Renal cortical epithelial cell (primary cell): ENCODE results near the gene C6orf136. TPM values are rescaled to one million over a fixed set of nuclear protein-coding genes. Genes with fewer than 3 reads are reported as not detected.

Source experiments
- DNase-seq: peaks from one replicate; pipeline ENCODE4 v3.0.0-alpha.2; 2011; ENCODE audit warnings: low read depth
- total RNA-seq: library from RNA; depleted of rRNA; stranded (reverse); fragments of >200 nt; gene quantifications from 2 replicates; pipeline ENCODE4 v1.2.3, GENCODE V29; 2014

C6orf136 gene
- total RNA-seq, 1 donor from 2014 or later, result 7.3 TPM

DNA sequence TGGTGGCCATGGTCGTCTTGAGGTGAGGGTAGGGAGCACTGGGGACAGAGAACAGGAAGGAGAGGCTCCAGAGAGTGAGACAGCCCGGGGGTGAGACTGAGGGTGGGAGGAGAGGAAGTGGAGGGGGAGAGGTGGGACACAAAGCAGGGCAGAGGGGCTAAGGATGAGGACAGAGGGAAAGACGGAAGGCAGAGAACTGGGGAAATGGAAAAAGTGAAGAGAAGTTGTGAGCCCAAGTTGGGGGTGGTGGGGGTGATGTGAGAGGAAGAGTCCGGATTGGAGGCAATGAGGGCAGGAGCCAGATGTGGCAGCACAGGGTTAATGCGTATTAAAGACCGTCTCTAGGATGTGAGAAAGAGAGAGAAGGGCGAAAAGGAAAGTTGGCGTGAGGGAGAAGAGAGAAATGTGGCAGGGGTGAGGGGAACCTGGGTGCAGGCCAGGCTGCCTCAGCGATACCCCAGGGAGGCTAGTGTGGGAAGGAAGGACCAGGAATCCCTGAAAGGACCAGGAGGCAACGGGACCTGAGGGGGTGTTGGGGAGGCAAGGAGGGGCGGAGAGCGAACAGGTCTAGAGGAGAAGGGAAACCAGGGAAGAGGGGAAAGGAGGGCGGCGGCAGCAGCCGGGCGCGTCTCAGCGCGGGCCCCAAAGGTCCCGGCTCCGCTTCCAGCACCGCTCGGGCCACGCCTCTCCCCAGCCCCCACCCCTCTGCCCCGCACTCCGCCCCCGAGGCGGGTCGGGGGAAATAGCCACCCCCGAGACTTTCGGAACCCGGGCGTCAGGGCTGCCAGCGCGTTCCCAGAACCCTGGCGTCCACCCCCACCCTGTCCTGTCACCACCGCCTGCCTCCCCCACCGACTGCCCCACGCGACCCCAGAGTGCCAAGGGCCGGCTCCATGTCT, 39.3 kb downstream of the C6orf136 start, which contains the start of gene PPP1R18:
PPP1R18 (minus strand) TSS at position 637 of the 899 bp plus-strand sequence; CDS start at position 10, 627 bp downstream.
- no peak for DNase-seq

DNA sequence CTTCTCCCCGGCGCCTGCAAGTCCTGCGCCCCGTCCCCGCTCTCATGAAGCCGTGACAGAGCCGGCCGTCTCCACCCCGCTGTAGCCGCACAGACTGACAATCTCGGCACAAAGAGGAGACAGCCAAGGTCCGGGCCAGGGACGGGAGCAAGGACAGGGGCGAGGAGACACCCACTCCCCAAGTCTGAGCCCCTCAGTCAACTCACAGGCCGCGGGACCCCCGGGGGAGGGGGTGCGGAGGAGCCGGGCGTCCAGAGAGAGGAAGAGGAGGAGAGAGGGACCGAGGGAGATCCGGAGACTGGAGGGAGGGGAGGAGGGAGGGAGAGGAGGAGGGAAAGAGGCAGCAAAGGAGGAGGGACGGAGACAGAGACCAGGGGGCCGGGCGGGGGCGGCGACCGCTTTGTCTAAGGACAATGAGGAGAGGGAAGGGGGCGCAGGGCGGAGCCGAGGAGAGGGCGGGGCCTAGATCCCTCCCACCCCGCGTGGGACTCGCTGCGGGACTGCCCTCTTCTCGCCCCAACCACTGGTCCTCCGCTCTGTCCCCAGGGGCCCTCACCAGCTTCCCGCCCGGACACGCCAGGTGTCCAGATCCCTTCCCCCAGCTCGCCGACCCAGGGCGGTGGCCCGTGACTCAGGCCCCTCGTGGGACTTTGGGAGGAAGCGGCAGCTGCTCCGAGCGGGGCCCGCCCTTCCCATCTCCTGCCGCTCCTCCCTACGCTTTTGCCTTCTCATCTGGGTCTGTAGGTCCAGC, 40.1 kb downstream of the C6orf136 start:
- peak; percentile 66 for DNase-seq

DNA sequence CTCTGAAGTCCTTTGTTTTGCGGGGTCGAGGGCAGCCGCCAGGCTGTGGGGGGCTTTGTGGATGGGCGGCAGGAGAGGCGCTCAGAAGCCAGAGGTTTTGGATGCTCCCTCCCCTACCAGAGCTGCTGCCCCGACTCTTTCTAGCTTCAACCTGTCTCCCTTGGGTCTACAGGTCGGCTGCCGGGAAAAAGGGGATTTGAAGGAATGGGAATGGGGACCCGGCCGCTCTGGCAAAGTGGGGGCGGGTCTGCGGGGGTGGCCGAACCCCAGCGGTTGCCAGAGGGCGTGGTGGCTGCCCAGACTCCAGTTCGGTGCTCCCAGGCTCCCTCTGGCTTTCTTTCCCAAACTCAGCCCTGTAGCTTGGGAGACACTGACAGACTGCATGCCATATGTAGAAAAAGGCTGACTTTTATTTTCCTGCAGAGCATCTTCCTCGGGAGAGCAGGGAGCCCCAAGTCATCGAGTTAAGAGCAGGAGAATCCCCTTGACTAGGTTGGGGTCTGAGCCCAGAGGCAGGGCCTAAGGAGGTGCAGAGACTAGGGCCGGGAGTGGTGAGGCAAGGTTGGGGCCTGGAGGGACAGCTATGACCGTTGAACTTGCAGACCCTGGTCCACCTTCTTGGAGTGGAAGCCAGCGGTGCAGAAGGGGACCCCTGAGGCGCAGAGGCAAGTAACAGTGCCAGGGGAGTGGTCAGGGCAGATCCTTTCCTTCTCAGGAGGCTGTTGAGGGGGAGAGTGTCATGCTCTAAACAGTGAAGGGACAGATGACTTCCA, 40.9 kb downstream of the C6orf136 start:
- DNase-seq, result no peak

DNA sequence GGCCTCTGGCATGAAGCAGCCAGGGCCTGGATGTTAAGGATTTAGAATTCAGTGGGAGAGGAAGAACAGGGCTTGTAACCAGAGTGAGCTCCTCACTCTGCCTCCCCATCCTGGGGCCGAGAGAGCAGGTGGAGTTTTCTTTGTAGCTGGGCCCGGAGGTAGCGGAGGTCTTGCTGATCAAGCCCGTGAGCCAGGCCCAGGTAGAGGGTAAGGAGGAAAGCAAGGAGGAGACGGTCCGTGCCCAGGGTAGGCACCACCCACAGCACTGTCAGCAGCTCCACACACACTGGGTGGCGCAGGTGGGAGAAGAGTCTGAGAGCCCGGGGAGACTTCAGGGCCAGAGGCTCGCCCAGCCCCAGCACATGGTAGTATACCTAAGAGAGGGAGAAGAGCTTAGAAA, 41.6 kb downstream of the C6orf136 start:
- DNase-seq, result no peak

DNA sequence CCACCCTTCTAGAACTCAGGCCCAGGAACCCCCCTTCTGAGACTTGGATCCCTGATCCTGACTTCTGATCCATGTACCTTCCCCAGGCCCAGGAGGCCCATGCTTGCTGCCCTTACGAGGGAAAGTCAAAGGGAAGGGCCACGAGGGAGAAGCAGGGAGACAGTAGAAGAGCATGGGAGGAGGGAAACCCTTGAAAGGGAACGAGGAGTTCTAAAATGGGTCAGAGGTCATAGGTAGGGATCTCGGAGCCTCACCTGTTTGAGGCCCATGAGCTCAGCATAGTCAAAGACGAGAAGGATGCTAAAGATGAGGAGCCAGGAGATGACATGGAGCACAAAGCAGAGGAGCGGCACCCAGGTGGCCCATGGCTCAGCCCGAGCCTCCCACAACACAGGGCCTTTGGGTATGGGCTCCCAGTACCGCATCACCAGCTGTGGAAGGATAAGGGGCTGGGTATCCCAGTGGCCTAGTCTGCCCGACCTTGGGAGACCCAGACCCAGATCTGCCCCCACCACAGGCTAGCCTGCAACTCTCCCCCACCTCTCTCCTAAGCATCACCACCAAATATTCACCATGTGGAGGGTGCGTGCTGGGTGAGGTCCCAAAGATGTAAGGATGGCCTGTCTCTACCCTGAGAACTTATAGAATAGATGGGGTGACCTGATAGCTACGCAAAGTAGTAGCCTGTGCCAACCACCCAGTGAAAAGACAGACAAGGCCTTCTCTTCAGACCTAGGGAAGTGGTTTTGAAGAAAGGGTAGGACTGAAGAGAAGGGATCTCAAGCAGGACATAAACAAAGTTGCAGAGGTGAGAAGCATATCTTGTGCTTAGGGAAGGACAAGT, 42.3 kb downstream of the C6orf136 start:
- DNase-seq, result no peak

DNA sequence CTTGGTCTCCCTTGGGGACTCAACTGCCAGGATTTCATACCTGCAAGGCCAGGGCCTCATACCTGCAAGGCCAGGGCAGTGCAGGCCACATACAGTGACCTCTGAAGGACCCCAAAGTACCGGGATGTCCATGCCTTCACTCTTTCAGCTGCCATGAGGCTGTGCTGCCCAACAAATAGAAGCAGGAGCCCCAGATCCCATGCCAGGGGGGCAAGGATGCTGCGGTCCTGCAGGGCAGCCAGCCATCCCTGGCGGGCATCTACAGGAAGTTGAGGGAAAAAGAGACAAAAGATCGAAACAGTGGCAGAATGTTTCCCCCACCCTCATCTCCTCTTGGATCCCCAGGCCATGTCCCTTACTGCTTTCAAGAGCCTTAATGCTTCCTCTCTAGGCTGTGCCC, 43.1 kb downstream of the C6orf136 start:
- DNase-seq, result no peak

DNA sequence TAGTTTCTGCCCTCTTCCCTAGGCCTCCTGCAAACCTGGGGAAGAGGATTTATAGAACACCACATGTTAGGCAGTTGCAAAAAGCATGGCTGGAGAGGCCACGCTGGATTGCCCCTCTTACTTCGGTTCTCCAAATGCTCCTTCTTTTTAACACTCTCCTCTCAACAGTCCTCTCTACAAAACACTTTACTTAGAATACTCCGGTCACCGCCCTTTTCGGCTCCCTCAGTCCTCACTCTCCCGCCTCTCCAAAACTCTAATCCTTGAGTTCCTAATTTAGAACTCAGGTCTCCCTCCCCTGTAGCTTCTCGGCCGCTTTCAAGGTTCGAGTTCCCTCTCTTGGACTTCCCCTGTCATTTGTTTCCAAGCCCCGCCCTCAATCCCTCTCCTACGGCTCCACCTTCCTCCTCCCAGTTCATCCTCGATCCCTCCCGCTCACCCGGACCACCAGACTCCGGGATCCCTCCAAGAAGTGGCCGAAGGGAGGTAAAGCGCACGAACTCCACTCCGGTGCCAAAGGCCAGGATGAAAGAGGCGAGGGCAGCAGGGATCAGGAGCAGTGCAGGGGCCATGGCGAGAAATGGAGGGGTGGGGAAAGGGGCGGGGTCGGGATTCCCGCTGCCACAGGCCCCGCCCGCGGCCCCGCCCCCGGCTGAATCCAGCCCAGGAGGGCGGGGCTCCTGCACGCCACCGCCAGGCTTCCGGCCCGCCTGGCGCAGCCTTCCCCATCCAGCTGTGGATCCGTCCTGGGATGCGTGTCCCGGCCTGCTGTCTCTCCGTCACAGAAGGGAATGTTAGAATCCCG, 43.7 kb downstream of the C6orf136 start, which contains the start of gene NRM:
NRM (minus strand) TSS at position 582 of the 805 bp plus-strand sequence; CDS start at position 572, 10 bp downstream.
- peak; percentile 72 for DNase-seq

DNA sequence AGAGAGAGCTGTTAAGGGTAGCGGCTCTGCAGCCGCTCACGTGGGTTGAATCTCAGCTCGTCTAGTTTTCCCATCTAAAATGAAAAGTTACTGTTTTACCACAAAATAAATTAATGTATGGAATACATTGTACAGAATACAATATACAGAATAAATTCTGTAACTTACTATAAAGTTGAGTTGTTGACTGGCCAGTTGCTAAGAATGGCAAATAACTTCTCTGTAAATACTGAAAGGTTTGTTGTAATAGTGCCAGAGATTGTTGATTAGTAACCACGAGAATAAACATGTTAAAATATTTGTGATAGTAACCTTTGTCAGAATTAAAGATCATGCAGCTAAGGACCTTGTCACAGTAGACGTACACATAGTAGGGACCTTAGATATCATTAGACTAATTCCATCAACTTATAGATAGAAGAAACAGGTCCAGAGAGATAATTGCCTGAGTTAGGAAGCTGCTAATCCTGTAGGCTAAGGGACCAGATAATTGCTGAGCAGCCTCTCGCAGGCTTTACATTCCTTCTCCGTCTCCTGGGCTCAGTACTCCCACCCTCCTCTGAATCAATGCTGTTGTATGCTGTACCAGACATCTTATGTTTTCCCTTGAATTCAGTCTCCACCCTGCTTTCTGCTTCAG, 44.4 kb downstream of the C6orf136 start:
- DNase-seq, result no peak

DNA sequence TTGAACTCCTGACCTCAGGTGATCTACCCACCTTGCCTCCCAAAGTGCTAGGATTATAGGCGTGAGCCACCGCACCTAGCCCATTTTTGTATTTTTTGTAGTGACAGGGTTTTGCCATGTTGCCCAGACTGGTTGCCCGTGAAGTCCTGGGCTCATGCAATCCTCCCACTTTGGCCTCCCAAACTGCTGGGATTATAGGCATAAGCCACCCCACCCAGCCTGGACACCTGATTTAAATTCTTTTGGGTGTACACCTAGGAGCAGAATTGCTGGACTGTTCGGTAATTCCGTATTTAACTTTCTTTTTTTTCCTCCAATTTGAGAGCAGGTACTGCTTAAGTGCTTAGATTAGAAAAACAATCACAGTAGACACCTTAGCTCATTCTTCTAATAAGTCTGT, 49.5 kb downstream of the C6orf136 start:
- no peak for DNase-seq

DNA sequence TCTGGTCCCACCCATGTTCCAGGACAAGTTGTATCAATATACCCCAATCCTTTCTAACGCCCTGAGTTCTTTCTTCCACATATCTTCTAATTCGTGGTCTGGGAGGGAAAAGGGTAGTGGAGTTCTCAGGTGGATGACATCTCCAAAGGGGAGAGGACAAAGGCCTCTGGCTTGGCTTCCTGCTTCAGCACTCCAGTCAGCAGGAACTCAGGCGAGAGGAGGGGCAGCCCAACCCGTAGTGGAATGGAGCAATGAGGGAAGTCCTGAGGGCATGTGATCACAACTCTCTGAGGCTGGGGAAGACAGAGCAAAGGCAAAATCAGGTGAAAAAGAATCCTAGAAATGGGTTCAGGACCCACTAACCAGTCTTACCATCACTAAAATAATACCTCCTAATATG, 53.4 kb downstream of the C6orf136 start:
- peak; percentile 60 for DNase-seq

Other genes starting within 250 kb of the C6orf136 start
- 170 and 213 TPM in 2 replicates for gene HLA-E, start 157.6 kb upstream of the C6orf136 start, total RNA-seq
- 32.2 and 49.8 TPM in 2 replicates for gene GNL1, start 90.6 kb upstream of the C6orf136 start, total RNA-seq
- 2.3 and 3.9 TPM in 2 replicates for gene PRR3, start 89.8 kb upstream of the C6orf136 start, total RNA-seq
- 40.1 and 77.8 TPM in 2 replicates for gene ABCF1, start 75.7 kb upstream of the C6orf136 start, total RNA-seq
- gene PPP1R10, start 29.9 kb upstream of the C6orf136 start, total RNA-seq, result 6.1 and 30.3 TPM in 2 replicates
- gene MRPS18B, start 29.3 kb upstream of the C6orf136 start, total RNA-seq, result 31.0 and 60.4 TPM in 2 replicates
- 7.6 and 7.8 TPM in 2 replicates for gene ATAT1, start 20.3 kb upstream of the C6orf136 start, total RNA-seq
- gene DHX16, start 25.9 kb downstream of the C6orf136 start, total RNA-seq, result 40.2 and 41.7 TPM in 2 replicates
- gene PPP1R18, start 39.5 kb downstream of the C6orf136 start, total RNA-seq, result 27.5 and 38.7 TPM in 2 replicates
- 0.69 and 1.7 TPM in 2 replicates for gene NRM, start 43.9 kb downstream of the C6orf136 start, total RNA-seq
- 6.4 and 10.2 TPM in 2 replicates for gene MDC1, start 70.1 kb downstream of the C6orf136 start, total RNA-seq
- 312 and 597 TPM in 2 replicates for gene TUBB, start 73.2 kb downstream of the C6orf136 start, total RNA-seq
- 19.4 and 100 TPM in 2 replicates for gene FLOT1, start 95.6 kb downstream of the C6orf136 start, total RNA-seq
- 56.6 and 249 TPM in 2 replicates for gene IER3, start 97.4 kb downstream of the C6orf136 start, total RNA-seq
- gene DDR1, start 237.4 kb downstream of the C6orf136 start, total RNA-seq, result 165 and 197 TPM in 2 replicates